NCI-H2029 (cell line): ENCODE data around the gene KIF9.
"Not testable (repeated sequence)": the region's sequence is repeated elsewhere in the genome, so short reads cannot be mapped to it uniquely, and the experiment has no call there.

Experiments used
- DNase-seq: peaks from one replicate; lab custom pipeline; 2025; lab: John Stamatoyannopoulos, UW

KIF9 gene

GRCh38 chr3:47295322-47295721 lies 12.7 kb upstream of the KIF9 start:
- no peak for DNase-seq

DNA sequence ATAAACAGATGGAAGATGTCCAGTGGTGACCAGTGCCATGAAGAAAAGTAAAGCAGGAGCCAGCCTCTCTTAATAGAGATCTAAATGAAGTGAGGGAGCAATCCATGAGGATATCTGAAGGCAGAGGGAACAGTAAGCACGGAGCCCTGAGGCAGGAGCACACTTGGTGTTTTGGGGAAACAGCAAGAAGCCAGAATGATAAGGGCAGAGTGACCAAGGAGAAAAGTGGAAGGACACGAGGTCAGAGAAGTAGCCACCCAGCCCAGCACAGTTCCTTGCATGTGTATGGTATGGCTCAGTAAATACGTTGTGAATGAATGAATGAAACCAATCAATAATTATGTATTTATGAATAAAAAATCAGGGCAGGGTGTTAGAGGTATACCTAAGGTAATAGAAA lies 11.8 kb upstream of the KIF9 start:
- no peak for DNase-seq

- DNase-seq, result no peak
These were observed 11.2 kb upstream of the KIF9 start for GRCh38 chr3:47293822-47294221.

DNA sequence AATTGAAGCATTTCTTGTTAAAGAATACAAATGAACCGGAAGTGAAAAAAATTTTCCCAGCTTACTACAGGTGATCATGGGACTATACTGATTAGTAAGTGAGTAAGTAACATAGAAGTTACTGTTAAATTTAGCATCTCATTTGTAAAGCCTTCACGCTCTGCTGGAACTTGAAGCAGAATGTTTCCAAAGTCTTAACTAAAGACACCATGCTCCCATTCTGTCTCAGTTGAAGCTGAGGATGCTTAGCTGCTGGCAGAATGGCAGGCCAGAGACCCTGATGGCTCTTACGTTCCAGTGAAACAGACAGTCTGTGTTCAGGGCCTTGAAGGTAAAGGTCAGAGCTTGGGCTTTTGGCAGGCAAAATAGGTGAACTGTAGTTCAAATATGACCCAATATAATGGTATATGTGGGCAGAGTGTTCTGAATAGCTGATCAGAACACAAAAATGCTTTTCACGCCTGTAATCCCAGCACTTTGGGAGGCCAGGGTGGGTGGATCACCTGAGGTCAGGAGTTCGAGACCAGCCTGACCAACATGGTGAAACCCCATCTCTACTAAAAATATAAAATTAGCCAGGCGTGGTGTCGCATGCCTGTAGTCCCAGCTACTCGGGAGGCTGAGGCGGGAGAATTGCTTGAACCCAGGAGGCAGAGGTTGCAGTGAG lies 9.3 kb upstream of the KIF9 start:
- DNase-seq, result not testable (repeated sequence)

- no peak for DNase-seq
These were observed 8.7 kb upstream of the KIF9 start for GRCh38 chr3:47291158-47291753.

DNA sequence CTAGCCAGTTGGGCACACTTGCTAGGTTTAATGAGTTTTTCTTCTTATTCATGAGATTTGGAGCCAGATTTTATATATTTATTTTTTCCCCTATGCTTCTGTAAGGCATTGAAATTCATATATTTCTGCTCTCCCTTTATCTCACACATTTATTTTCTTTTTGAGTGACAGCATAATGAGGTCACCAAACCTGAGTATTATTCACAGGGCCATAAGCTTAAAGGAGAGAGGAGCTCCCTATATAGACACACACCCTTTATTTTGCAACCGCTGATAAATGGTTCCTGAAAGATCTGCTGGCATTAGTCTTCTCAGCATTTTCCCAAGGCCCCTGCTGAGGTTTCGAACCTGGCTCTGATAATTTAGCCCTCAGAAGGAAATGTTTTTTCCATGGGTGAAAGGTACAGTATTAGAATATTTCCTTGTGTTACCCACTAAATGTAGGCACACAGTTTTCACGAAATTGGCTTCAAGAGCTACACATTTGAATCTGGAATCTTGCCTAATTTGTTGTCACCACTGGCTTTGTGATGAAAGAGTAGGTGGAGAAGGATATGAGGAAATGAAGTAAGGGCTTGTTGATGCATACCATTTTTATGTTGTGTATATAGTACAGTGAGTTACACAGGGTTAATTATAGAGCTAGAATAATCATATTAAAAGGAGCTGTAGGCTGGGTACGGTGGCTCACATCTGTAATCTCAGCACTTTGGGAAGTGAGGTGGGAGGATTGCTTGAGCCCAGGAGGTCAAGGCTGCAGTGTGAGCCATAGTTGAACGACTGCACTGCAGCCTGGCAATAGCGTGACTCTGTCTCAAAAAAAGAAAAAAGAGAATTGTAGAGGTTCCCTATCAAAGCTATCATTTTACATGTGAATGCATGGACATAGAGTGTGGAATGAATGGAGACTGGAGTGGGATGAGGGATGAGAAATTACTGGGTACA lies 6.6 kb upstream of the KIF9 start:
- no peak for DNase-seq

- DNase-seq, result no peak
These were observed 1.2 kb upstream of the KIF9 start for GRCh38 chr3:47283591-47284364.

DNA sequence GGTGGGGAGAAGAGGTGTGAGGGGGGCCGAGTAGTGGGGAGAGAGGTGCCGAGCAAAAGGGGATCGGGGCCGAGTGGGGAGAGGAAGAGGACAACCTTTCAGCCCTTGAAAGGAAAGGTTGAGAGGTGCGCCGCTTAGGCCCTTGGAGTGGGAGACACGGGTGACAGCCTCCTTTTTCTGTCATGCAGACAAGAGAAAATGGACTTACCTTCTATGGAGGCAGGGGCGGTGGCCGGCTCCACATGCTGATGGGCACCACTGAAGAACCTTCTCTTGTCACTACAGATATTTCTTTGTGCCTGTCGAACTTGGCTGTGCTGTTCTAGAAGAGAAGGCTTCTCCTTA lies 566 bp upstream of the KIF9 start:
- no peak for DNase-seq

- no peak for DNase-seq
These were observed 2.1 kb downstream of the KIF9 start for GRCh38 chr3:47280519-47280918.

DNA sequence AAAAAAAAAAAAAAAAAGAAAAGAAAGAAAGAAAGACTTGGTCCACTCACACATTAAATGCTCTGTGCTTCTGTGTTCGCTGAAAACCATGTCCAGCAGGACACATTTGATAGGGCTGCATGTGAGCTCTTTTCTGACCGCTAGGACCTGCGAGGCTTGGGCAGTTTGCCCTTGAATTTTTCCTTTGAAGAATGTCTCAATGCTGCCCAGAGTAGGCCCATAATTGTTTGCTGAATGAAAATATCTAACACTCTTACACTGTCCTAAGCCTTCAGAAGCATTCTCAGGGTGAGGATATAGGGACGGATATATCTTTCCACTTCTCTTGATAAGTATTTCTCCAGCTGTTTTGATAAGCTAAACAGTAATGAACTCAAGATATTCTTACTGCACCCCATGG lies 6.0 kb downstream of the KIF9 start:
- no peak for DNase-seq

- no peak for DNase-seq
These were observed 7.9 kb downstream of the KIF9 start for GRCh38 chr3:47274652-47275051.

DNA sequence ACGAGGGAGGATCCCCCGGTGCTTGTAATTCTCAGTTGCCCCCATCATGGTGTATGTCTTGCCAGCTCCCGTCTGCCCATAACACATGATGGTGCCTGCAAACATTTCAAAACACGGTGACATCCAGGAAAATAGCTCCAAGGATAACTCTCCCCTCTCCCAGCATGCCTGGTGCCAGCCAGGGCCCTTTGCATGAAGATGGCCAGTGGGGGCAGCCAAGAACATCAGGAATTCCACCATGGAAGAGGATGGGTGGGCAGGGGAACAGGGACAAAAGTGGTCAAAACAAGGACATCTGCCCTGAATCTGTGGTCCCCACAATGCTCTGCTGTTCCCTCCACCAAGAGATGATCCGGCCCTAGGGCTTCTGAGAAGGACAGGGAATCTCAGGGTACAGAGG lies 9.0 kb downstream of the KIF9 start:
- no peak for DNase-seq

- no peak for DNase-seq
These were observed 12.1 kb downstream of the KIF9 start for GRCh38 chr3:47270526-47270925.

DNA sequence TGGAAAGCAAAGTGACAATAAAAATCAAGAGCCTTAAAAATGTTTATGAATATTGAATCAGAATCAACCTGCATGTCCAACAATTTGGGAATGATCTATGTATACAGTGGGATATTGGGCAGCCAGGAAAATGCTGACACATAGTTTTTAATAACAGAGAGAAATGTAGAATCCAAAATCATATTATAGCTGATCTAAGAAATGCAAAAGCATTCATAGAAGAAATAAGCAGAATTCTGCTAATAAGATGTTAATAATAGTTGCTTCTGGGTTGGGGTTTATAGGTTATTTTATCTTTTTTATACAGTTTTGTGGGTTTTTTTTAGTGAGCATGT lies 15.1 kb downstream of the KIF9 start:
- no peak for DNase-seq

GRCh38 chr3:47266709-47267489 lies 15.7 kb downstream of the KIF9 start:
- peak; percentile 21 for DNase-seq

- no peak for DNase-seq
These were observed 16.7 kb downstream of the KIF9 start for GRCh38 chr3:47265725-47266428.

- DNase-seq, result no peak
These were observed 17.6 kb downstream of the KIF9 start for GRCh38 chr3:47265008-47265407.

DNA sequence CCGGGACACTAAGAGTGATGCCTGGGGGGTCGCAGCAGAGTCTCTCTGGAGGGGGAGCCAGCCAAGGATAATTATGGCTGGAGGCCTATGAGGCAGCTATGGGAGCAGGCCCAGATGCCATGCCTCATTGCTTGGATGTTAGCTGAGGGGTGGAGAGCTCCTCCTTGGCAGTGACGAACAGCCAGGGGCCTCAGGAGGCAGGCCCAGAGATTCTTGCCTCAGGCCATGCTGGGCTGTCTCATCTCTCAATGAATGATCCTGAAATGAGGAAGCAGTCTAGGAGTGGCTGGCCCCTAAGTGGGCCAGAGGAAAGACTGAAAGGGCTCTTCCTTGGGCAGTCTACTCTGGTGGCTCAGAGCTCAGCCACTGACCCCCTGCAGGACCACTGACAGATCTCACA lies 21.3 kb downstream of the KIF9 start:
- no peak for DNase-seq

- DNase-seq, result no peak
These were observed 22.0 kb downstream of the KIF9 start for GRCh38 chr3:47260605-47261004.

GRCh38 chr3:47259114-47259513 lies 23.5 kb downstream of the KIF9 start:
- no peak for DNase-seq

GRCh38 chr3:47256331-47256730 lies 26.3 kb downstream of the KIF9 start:
- DNase-seq, result not testable (repeated sequence)
